OCI-LY7 (cell line): Measurements from ENCODE around the gene TMEM151B. TPM values are rescaled to one million over a fixed set of nuclear protein-coding genes. Genes with fewer than 3 reads are reported as not detected.

Source experiments
- BruUV-seq: library from RNA; stranded (reverse); fragments of 400-500 nt; replicated peaks from 2 replicates; lab custom pipeline; 2021; lab: Mats Ljungman, UMichigan
- CTCF ChIA-PET: fragments of 300-600 bp; sonication (Branson Sonifier 250); formaldehyde crosslinking; loops from one replicate; lab custom pipeline; 2022; ENCODE audit warnings: antibody characterized with exemption; ENCODE audit not compliant: unreplicated experiment; lab: Charles Lee
- POLR2A ChIA-PET: fragments of 300-600 bp; sonication (Branson Sonifier 250); formaldehyde crosslinking; loops from one replicate; lab custom pipeline; 2022; ENCODE audit warnings: antibody characterized with exemption; lab: Charles Lee
- DNase-seq: peaks from one replicate; pipeline ENCODE4 v3.0.0-alpha.2; 2015; ENCODE audit warnings: low spot score
- H2AFZ ChIP-seq: fragments of 200-600 bp; sonication (generic), shearing (Covaris generic); 2 replicates; pipeline ENCODE4 v1.6.1; 2014; ENCODE audit warnings: mild to moderate bottlenecking, antibody characterized with exemption, low read length, moderate library complexity
- H3K27ac ChIP-seq: fragments of 200-600 bp; sonication (generic); 2 replicates; pipeline ENCODE4 v1.5.1; 2014; ENCODE audit warnings: mixed run types, low read depth, mild to moderate bottlenecking, moderate library complexity, low read length, inconsistent platforms; ENCODE audit not compliant: poor library complexity, severe bottlenecking
- H3K36me3 ChIP-seq: fragments of 200-600 bp; sonication (generic); 2 replicates; pipeline ENCODE4 v1.6.1; 2014; ENCODE audit warnings: mild to moderate bottlenecking, antibody characterized with exemption, low read length, moderate library complexity, mixed read lengths; ENCODE audit not compliant: insufficient read depth
- H3K4me1 ChIP-seq: fragments of 200-600 bp; sonication (generic); 2 replicates; pipeline ENCODE4 v1.5.1; 2014; ENCODE audit warnings: mild to moderate bottlenecking, low read length; ENCODE audit not compliant: insufficient read depth, poor library complexity, severe bottlenecking
- H3K4me2 ChIP-seq: fragments of 200-600 bp; sonication (generic); 2 replicates; pipeline ENCODE4 v1.6.1; 2014; ENCODE audit warnings: mild to moderate bottlenecking, low read length
- H3K4me3 ChIP-seq: fragments of 200-600 bp; sonication (generic); 2 replicates; pipeline ENCODE4 v1.5.1; 2014; ENCODE audit warnings: mild to moderate bottlenecking, low read depth, low read length; ENCODE audit not compliant: poor library complexity, severe bottlenecking
- H3K79me2 ChIP-seq: fragments of 200-600 bp; sonication (generic); 2 replicates; pipeline ENCODE4 v1.6.1; 2016; ENCODE audit warnings: low read depth, mild to moderate bottlenecking, low read length, moderate library complexity, mixed read lengths; ENCODE audit not compliant: insufficient read depth
- H3K9me2 ChIP-seq: fragments of 200-600 bp; sonication (generic); 2 replicates; pipeline ENCODE4 v1.6.1; 2016; ENCODE audit warnings: mild to moderate bottlenecking, low read length, mixed read lengths; ENCODE audit not compliant: insufficient read depth
- H3K9me3 ChIP-seq: fragments of 200-600 bp; sonication (generic); 2 replicates; pipeline ENCODE4 v1.6.1; 2014; ENCODE audit warnings: mild to moderate bottlenecking, mixed run types, low read length, mixed read lengths
- H4K20me1 ChIP-seq: fragments of 200-600 bp; sonication (generic); 2 replicates; pipeline ENCODE4 v1.6.1; 2014; ENCODE audit warnings: mild to moderate bottlenecking, antibody characterized with exemption, low read length, moderate library complexity, mixed read lengths; ENCODE audit not compliant: insufficient read depth
- EZH2phosphoT487 ChIP-seq: fragments of 200-600 bp; sonication (generic); IDR thresholded peaks from 2 replicates; pipeline ENCODE4 v1.6.1; 2018; ENCODE audit warnings: low read depth, borderline replicate concordance, mild to moderate bottlenecking, mixed run types, antibody characterized with exemption, low read length, moderate library complexity, mixed read lengths
- intact Hi-C: fragments of 100-400 bp; cut with micrococcal nuclease; formaldehyde crosslinking; loops from one replicate; pipeline ENCODE4 v1.10.0; 2022; ENCODE audit not compliant: unreplicated experiment
- total RNA-seq, 2 experiments: library from RNA; depleted of rRNA in 1 of 2; stranded (reverse); fragments of >200 nt in 1 of 2; shearing (Covaris generic) in 1 of 2; gene quantifications; 2 replicates each; pipeline ENCODE4 v1.2.3, GENCODE V29; 2014 to 2022
- TF ChIP-seq, protein P1 (sequence below): fragments of 200-600 bp; sonication (generic); conservative IDR thresholded peaks from 2 replicates; pipeline ENCODE4 v1.5.1; 2014; ENCODE audit warnings: mild to moderate bottlenecking, antibody characterized with exemption, low read length, moderate library complexity, mixed read lengths

The TMEM151B gene
- total RNA-seq, 2 experiments from 2014 or later = 0.15 TPM; not detected in 1

DNA sequence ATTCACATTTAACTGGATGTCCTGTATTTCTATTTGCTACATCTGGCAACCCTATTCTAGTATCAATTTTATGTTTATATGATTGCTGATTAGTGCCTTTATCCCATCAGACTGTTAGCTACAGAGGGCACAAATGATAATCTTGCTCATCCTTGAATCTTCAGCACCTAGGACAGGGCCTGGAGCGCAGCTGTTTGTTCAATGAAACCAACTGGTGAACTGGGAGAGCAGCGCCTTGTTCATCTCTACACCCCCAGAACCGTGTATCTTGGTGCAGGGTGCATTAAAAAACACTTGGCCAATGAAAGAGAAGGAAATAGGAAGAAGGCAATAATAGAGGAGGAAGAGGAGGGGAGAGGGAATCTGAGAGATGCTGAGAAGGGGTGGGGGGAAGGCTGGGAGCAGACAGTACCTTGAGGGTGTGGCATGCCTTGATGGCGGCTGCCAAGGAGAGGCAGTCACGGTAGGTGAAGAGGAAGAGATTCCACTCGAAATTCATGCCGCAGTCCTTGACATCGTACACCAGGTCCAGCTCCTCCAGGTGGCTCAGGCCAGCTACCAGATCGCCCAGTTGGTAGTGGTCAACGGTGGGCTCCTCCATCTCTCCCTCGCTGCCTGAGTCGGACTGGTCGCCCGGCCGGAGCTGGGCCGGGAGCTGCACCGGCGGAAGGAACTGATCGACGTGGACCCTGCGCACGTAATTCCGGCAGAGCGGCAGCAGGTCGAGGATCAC is 15.5 kb downstream of the TMEM151B start:
- Histone ChIP-seq H3K27ac (no peak overlapping the region), H2AFZ (no peak overlapping the region), H3K36me3 (no peaks in the 10 kb centered on the region), H3K4me1 (no peaks in the 10 kb centered on the region), H3K79me2 (no peaks in the 10 kb centered on the region), H4K20me1 (no peaks in the 10 kb centered on the region), H3K9me2 (no peaks in the 10 kb centered on the region), H3K4me3 (no peak overlapping the region), H3K4me2 (no peak overlapping the region), H3K9me3 (no peaks in the 10 kb centered on the region)
- no peak for TF ChIP-seq EZH2phosphoT487
- TF ChIP-seq, protein P1, sequence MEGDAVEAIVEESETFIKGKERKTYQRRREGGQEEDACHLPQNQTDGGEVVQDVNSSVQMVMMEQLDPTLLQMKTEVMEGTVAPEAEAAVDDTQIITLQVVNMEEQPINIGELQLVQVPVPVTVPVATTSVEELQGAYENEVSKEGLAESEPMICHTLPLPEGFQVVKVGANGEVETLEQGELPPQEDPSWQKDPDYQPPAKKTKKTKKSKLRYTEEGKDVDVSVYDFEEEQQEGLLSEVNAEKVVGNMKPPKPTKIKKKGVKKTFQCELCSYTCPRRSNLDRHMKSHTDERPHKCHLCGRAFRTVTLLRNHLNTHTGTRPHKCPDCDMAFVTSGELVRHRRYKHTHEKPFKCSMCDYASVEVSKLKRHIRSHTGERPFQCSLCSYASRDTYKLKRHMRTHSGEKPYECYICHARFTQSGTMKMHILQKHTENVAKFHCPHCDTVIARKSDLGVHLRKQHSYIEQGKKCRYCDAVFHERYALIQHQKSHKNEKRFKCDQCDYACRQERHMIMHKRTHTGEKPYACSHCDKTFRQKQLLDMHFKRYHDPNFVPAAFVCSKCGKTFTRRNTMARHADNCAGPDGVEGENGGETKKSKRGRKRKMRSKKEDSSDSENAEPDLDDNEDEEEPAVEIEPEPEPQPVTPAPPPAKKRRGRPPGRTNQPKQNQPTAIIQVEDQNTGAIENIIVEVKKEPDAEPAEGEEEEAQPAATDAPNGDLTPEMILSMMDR = no peak
- ChIA-PET CTCF (interaction anchor here (0.7 kb wide), 1 partner anchor 20 kb away, joined by 4 read pairs; no protein-coding TSS in a partner anchor), POLR2A (no interaction called here)
- BruUV-seq = no TSS peak
- no peak for DNase-seq
- intact Hi-C loops = no loop called here

DNA sequence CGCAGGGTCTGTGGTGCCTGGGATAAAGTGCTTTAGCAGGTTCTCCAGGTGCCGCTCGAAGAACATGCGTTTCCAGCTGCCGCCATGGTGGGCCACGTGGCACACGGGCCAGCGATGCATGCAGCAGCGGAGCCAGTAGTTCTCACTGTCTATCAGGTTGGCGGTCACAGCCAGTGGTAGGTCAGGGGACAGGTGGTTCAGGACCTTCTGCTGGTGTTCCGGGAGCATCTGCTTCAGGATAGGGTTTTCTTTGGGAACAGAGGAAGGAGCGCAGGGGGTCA is 16.0 kb downstream of the TMEM151B start:
- no peak for TF ChIP-seq EZH2phosphoT487
- TF ChIP-seq, protein P1 = no peak
- Histone ChIP-seq H3K79me2 (no peaks in the 10 kb centered on the region), H3K36me3 (no peaks in the 10 kb centered on the region), H3K4me3 (no peak overlapping the region), H3K9me3 (no peaks in the 10 kb centered on the region), H3K27ac (no peak overlapping the region), H3K9me2 (no peaks in the 10 kb centered on the region), H4K20me1 (no peaks in the 10 kb centered on the region; the same call in 1 of the 2 replicates), H3K4me2 (no peak overlapping the region), H2AFZ (no peak overlapping the region), H3K4me1 (no peaks in the 10 kb centered on the region)
- DNase-seq = no peak
- ChIA-PET CTCF (no interaction called here), POLR2A (no interaction called here)
- intact Hi-C loops = no loop called here
- no TSS peak for BruUV-seq

DNA sequence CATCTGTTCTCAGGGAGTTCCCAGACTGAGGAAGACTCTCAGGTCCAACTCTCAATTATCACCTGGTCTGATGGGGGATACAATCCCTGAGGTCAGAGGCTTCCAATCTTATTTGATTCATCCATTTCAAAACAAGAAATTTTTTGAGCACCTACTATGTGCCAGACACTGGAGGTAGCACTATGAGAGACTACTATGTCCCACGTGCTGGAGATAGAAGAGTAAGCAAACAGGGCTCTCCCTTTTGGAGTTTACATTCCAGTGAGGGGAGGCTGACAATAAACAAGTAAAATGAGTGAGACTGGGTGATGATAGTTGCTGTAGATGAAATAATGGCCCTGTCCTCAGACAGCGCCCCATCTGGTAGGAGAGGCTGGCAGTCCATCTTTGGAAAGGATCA is 16.5 kb downstream of the TMEM151B start:
- H3K9me3 ChIP-seq = no peaks in the 10 kb centered on the region
- no peak overlapping the region for H3K4me3 ChIP-seq
- ChIA-PET CTCF (no interaction called here), POLR2A (no interaction called here)
- no peaks in the 10 kb centered on the region; the same call in 1 of the 2 replicates for H4K20me1 ChIP-seq
- TF ChIP-seq EZH2phosphoT487 = no peak
- no peaks in the 10 kb centered on the region for H3K4me1 ChIP-seq
- no peaks in the 10 kb centered on the region for H3K9me2 ChIP-seq
- BruUV-seq = no TSS peak
- no peaks in the 10 kb centered on the region for H3K36me3 ChIP-seq
- H3K27ac ChIP-seq = no peak overlapping the region
- H3K79me2 ChIP-seq = no peaks in the 10 kb centered on the region
- intact Hi-C loops = no loop called here
- H2AFZ ChIP-seq = no peak overlapping the region
- no peak for DNase-seq
- no peak overlapping the region for H3K4me2 ChIP-seq
